HG03175 (cell line): ENCODE measurements around the gene LPP.
"Not testable (repeated sequence)": the region's sequence is repeated elsewhere in the genome, so short reads cannot be mapped to it uniquely, and the experiment has no call there.

Experiments used
- ATAC-seq: cut with Tn5 transposase; IDR thresholded peaks from one replicate; pipeline ENCODE4 v1.9.1; 2021; ENCODE audit warnings: mild to moderate bottlenecking, moderate library complexity; ENCODE audit not compliant: unreplicated experiment

The LPP gene

DNA sequence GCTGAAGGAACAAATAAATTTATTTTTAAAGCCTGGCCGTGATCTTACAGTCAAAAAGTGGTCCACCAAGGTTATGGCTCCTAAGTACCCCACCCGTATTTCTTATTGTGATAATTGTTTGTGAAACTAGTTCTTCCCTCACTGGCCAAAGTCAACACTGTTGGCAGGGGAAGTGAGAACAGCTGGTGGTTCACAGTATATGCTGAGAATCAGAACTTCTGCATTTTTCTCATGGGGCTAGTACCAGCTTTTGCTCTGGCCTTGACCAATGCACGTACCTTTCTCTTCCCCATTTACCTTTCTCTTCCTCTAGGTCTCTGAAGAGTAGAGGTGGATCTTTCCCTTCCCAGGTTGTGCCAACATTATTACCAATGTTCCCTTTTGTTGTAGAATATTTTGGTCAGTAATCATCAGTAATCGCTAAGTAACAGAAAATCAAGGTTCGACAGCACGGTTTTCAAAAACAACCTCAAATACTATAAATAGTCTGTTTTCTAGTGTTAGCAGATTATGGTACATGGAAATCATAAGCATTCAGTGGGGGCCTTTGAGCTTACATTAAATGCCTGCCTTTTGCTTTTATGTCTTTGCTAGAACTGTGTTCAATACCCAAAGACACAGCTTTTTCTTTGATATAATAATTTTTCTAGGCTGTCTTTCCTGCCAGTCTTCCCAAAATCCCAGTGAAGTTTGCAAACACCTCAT is 268.0 kb downstream of the LPP start:
- peak; percentile 99 for ATAC-seq

DNA sequence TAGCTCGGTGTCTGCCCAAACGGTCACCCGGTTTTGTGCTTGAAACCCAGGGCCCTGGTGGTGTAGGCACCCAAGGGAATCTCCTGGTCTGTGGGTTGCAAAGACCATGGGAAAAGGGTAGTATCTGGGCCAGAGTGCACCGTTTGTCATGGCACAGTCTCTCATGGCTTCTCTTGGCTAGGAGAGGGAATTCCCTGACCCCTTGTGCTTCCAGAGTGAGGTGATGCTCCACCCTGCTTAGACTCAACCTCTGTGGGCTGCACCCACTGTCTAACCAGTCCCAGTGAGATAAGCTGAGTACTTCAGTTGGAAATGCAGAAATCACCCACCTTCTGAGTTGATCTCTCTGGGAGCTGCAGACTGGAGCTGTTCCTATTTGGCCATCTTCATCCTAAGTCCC is 274.0 kb downstream of the LPP start:
- ATAC-seq = not testable (repeated sequence)

DNA sequence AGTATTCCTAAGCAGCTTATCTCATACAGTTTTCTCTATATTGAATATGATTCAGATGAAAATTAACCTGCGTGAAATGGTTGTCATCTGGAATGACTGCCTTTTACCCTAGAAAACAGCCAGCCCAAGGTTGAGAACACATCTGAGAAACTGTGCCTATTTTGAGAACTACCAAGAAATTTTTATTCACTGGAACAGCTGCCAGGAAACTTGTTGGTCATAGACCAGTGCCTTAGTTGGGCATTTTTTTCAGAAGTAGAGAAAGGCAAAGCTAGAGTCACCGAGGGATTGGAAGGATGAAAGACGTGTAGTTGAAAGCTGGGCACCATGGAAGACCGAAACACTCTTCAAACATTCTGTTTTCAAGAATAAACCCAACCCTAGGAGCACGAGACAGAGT is 277.1 kb downstream of the LPP start:
- ATAC-seq = no peak

DNA sequence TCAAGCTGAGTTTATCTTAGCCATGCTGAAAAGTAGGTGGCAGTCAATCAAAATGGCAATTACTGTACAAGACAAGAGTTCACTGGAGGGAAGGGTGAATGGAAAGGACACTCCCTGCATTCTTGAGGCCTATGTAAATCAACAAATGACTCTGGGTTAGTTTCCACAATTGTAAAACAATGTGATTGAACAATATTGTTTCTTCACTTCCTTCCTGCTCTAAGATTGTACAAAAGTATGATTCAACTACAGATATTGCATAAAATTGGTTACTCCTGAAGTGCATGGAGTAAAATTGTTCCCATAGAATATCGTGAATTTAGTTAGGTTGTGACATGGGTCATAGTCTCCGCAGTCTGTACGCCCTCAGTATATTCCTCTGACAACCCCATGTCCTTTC is 277.6 kb downstream of the LPP start:
- ATAC-seq = no peak

DNA sequence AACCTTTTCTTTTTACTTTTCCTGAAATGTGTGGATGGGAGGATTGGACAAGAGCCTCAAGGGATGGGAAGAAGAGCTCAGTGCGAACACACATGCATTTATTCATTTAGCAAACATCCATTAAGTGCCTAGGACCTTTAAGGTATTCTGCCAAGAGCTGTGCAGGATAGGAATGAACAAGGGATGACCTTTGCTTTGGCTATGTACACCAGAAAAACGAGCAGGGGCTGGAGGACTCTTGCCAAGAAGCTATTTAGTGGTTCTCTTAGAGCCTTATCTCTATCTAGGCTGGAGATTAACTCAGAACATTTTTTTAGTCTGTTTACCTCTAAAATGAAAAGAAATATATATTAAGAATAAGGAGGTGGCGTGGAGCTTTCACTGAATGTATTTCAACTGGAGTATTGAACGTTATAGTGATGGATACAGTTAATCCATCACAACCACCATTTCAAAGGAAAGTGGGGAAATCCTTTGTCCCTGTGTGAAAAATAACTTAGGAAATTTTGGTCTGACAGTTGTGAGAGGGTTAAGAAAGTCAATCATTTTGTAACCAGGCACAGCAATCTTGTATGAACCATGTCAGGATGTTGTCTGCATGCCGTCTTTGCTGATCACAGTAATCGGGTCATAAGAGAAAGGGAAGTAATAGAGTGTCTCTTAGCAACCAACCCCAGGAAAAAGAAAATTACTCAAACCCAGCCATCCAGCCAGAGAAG is 279.0 kb downstream of the LPP start:
- no peak for ATAC-seq

DNA sequence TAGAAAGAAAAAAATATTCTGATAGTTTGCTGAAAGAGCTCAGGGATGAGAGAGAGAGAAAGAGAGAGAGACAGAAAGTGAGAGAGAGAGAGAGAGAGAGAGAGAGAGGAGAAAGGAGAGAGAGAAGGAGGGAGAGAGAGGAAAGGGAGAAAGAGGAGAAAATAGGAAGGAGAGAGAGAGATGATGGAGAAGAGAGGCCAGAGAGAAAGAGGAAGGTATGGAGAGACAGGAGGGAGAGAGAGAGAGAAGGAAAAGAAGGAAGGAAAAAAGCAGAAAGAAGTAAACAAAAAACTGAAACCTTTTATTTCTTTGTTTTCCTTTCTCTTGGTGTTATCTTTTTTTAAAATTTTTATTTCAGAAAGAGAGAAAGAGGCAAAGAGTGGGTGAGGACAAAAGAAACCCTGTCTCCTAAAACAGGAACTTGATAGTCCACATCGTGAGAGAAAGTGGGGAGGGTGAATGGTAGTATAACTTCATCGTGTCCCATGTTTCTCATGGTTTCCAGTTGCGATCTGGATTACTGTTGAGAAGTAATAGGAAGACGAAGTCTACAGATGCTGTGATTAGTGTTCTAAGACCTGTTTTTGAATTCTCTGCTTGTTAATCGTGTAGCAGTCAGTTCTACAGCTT is 279.7 kb downstream of the LPP start:
- ATAC-seq = no peak

DNA sequence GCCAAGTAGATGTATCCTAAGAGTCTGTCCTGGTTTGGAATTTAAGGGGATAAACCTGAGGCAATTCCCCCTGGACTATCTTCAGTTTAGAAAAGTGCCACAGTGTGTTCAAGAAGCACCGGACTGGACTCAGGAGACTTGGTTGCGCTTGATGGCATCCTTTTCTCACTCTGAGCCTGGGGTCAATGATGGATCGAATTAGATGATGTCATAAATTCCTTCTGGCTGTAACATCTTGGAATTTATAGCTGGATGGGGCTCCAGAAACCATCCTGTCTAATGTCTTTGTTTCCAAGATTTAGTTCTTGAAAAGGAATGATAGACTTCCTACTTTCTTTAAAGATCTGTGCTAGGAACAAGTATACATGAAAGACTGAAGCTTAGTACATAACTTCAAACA is 280.6 kb downstream of the LPP start:
- no peak for ATAC-seq

DNA sequence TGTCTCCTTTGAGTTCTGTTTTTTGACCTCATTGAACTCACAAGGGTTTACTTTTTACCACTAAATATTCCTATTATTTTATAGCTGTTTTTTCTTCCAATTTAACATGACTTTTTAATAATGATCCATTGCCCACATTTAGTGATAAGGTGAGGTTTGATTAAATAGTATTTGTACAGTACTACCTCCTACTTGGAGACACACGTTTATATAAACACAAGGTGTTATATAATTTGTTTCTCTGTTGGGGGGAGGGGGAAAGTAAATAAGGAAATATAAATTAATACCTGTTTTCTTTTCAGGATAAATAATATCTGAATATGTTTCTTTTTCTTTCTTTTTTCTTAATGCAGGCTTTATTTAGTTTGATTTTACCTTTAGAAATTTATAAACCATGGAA is 281.3 kb downstream of the LPP start:
- ATAC-seq = no peak

DNA sequence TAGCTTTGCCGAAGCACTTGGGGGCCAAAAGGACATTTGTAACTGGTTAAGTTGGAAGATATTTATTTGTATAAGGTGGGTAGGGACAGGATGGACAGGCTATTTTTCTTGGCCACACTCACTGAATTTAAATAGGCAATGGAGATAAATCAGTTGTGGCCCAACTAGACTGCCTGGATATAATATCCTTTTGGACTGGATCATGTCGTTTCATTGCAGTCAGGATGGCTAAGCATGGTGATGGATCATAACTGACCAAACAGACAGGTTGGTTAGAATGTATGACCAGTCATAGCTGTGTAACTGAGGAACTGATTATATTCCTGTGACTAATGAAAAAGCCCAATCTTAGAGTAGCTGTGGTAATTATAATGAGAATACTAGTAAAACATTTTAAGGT is 284.0 kb downstream of the LPP start:
- ATAC-seq = no peak

DNA sequence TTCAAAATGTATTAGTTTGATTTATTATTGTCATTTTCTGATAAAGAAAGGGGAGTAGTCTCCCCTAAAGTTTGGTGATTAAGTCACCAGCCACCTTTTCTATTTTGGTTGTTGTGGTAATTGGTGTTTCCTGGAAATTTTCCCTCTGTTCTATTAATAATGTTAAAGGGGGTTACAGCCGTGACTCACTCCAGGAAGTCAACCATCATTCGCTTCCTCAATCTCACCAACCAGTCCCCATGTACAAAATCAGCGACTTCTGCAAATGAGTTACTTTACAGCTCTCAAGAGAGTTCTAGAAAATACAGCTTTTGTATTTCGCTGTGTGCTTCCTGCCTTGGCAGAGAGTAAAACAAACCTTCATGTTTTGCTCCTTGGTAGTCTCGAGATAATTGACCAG is 285.1 kb downstream of the LPP start:
- ATAC-seq = peak; percentile 91

DNA sequence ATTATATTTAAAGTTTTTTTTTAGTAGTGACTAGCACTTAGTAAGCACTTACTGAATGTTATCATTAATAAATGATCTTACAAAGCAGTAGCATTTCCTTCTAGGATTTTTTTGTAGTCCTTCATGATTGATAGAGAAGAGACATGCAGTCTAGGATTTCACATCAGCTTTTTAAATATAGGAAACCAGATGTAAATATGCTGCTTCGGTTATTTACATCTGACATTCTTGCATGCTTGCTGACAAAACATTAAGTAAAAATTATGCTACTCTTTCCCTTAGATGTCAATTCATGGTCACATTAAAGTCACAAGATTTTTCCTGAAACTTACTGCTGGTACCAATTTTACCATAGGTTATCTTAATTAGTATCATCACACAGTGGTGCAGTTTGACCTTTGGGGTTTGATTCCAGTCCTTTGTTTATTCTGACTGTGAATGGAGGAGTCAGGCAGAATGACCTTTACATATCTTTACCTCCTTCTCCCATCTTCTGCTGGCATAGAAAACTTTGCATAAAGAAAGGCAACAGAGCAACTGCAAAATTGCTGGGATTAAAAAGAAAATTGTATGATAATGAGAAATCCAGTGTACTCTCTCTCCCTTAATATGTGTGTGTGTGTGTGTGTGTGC is 286.5 kb downstream of the LPP start:
- no peak for ATAC-seq

DNA sequence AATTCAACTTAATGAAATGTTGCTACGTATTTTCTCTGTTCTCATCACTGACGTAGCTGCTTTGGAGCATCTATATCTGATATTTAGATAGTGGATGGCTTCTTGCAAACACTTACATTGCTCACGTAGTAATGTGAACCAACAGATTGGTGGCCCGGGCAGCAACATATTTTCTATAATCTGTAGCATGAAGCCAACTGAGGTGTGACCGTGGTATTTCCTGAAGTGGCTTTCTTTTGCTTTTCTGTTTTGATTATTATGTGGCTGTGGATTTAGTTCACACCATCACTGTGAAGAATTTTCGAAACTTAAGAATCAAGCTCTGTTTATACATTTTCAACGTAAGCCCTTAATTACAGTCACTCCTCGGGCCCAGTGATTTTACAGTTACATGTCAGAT is 288.5 kb downstream of the LPP start:
- ATAC-seq = no peak

DNA sequence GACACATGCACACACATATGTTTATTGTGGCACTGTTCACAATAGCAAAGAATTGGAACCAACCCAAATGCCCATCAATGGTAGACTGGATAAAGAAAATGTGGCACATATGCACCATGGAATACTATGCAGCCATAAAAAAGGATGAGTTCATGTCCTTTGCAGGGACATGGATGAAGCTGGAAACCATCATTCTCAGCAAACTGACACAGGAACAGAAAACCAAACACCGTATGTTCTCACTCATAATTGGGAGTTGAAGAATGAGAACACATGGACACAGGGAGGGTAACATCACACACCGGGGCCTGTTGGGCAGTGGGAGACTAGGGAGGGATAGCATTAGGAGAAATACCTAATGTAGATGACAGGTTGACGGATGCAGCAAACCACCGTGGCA is 291.2 kb downstream of the LPP start:
- not testable (repeated sequence) for ATAC-seq

DNA sequence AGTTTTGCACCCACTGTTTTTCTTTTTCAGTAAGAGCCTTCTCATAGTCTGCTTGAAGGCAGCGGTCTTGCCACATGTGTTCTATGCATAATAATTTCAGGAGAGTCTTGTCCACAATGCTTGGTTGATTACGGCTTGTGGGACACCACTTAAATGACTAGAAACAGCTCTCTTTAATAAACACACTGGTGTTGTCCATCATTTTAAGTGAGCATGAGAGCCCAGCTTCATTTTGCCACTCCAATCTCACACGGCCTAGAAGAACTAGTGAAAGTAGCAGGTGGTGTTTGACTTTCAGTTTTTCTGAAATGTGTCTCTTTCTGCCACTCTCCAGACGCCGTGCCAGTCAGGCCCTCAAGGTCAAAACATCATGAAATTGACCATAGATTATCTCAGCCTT is 292.1 kb downstream of the LPP start:
- peak; percentile 72 for ATAC-seq

DNA sequence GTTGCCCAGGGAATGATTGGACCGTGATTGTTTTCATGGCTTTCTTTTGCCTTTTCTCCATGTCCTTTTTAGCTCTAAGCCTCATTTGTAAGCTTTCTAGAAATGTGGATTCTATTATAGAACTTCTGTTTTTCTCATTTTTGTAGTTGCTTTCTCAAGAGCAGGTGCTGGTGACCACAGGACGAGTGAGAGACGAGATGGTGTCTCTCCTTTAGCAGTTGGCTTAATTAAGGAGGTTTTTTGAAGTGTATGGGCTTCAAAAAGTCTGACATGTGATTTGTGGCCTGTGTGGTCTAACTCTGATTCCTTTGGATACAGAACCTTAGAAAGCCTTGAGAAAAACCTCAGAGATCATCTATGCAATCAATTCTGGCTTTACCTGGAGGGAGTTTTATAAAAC is 292.8 kb downstream of the LPP start:
- peak; percentile 59 for ATAC-seq

DNA sequence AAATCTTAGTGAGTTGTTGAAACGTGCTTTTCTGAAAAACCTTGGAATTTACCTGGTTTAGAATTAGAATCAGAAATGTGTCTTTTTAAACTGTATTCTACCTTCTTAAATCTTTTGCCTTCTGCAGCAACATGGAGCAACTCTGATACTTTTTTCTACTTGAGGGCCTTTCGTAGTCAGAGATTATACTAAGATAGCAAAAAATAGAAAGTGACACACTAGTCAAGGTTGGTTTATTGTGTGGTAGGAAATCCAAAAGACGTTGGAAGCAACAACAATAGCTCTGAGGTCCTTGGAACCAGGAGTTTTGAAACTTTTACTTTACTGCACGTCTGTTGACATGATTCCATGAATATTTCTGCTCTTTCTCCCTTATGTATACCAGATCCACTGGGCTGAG is 294.9 kb downstream of the LPP start:
- no peak for ATAC-seq

DNA sequence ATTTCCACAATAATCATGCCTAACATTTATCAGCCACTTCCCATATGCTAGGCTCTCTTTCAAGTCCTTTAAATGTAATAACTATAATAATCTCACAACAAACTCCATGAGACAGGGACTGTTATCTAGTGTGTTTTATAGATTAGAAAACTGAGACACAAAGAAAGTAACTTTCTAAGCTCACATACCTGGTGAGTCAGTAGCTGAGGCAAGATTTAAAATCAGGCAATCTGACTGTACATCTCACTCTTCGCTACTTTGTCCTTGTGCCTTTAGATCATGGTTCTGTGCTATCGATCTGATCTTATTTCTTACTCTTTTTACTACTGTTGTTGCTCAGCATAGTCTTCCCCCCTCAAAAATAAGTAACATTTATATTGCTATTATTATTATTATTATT is 295.5 kb downstream of the LPP start:
- no peak for ATAC-seq

DNA sequence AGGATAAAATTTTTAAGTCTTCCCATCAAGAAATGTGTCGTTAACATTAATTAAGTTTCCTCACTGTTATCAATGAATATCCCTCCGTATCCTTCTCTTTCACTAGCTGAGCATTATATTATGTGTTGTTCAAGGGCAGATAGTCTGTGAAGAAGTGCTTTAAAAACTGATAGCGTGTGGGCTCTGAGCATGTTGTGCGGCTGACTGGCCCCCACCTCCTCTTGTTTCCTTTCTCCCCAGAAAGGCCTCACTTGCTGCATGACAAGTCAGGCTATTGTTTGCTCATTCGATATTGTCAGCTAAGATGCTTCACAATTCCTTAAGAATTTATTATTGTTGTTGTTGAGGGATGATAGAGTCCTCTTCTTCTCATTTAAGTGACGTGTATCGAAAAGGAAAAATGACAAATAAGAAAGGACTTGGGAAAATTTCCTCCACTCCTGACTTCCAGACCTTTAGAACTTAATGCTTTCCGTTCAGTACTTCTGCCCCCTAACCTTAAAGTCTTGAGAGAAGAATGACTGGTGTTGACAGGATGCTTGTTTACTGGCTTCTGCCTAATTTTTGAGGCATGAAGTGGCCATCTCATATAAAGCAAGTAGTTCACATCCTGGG is 298.3 kb downstream of the LPP start:
- ATAC-seq = no peak

DNA sequence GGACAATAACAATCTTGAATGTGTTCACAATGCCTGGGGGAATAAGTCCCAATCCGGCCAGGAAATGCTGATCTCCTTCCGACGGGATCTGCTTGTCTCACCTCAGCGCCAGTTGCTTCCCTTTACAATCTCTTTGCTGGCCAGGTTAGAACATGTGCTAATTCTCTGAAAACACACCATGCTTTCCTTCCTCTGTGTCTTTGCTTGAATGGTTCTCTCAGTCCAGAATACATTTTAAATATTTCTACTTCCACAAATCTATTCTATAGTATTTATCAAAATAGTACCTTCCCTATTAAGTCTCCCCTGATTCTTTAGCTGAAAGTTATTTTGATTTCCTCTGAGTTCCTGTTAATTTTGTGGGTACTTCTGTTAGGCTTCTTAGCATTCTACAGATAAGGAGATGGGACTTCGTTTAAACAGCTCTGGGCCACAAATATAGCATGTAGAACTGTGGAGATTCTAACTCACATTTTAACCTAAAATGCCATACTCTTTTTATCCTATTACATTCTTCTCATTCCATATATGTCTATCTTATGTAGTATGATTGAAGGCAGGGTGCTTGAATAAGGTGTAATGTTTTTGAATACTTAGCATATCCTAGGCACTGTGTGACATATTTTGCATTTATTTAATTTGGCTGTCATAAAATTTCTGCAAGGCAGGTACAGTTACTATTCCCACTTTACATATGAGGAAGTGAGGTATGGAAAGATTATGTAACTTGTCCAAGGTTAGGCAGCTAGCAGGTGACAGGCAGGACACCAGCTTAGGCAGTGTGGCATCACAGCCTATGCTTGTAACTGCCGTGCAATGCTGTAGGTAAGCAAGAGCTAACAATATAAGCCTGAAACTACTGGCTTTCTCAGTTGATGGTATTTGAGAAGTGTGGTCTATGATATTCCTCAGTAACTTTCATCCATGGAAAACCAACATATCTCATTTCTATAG is 299.8 kb downstream of the LPP start:
- ATAC-seq = no peak

DNA sequence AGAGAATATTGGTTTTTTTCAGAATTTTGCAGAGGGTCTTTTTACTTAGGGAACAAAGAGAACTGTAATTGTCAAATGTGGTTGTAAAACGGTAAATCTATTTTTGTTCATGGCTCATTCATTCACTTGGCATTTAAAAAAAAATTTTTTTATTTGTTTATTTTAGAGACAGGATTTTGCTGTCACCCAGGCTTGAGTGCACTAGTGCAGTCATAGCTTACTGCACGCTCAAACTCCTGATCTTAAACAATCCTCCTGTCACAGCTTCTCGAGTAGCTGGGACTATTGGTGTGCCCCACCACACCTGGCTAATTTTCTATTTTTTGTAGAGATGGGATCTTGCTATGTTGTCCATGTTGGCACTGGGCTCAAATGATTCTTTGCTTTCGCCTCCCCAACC is 301.8 kb downstream of the LPP start:
- ATAC-seq = no peak
